ENCODE results near the gene CCNYL1.
A peak's percentile ranks its signal among the peaks of the same experiment; 100 is the strongest.

Gene CCNYL1

DNA sequence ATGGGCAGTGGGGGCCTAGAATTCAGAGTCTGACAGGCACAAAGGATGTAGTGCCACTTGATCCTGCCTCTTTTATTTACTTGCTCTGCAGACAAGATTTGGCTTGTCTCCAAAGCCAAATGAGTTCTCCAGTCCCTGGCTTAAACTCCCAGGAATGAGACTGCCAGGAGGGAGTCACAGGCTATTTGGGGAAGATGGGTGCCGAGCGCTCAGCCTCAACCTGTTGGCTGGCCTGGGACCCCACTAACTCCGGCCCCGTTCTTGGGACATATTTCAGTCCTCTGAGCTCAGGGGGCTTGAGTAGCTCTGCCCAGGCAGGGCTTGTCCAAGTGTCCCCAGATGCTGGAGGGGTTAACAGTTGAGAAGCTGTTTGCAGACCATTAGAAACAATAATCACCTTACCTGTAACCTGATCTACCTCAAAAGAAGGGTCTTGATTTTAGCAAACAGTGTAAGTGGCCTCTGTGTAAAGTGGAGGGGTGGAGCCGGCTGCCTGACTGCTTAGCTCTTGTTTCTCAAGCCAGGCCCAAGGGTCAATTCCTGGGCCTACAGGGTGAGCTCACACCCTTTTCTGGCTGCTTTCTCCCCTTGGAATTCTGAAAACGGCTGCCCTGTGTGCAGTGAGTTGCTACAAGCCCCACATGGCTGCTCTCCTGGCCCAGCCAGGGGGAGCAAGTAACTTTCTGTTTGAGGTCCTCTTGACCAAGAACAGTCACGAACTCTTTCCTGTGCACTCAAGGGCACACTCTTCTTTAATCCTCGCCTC lies 85.3 kb downstream of the CCNYL1 start:
- peak; percentile 92 for DNase-seq

DNA sequence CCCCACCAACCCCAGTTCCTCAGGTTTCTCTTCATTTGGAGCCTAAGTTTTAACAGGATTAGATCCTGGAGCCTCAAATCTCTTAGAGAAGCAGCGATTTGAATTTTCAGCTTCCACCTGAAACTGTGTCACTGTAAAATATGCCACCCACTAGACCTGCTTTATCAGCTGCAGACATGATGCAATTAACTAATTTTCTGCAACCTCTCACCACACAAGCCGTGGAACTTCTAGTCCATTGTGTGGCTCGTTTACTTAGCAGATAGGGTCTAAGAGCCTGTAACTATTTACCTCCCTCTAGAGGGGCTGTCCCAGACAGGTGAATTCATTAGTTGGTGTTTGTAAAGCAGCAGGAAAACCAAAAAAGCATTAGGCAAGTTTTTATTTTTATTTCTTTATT lies 89.8 kb downstream of the CCNYL1 start:
- peak; percentile 72 for DNase-seq

DNA sequence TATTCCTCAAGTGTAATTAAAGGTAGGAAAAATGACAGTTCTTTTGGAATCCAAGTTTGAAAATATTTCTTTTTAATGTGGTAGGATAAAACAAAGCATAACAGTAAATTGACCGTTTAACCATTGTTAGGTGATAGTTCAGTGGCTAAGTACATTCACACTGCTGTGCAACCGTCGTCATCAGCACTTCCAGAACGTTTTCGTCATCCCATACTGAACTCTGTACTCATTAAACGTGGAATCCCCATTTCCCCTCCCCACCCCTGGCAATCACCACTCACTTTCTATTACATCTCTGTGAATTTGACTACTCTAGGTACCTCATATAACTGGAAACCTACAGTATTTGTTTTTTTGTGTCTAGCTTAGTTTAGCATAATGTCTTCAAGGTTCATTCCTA lies 91.2 kb downstream of the CCNYL1 start:
- no peak for DNase-seq

All from NCI-H82 (cell line).